Activated CD4-positive, alpha-beta memory T cell treated with anti-CD3 and anti-CD28 coated beads for 36 hours (primary cell): ENCODE data around the gene AP4M1. TPM values are rescaled to one million over a fixed set of nuclear protein-coding genes. Genes with fewer than 3 reads are reported as not detected.

Experiments
- CTCF ChIA-PET: fragments of 350-600 bp; sonication (Branson Sonifier 250); formaldehyde crosslinking; loops from one replicate; lab custom pipeline; 2021; ENCODE audit warnings: antibody characterized with exemption, inconsistent platforms; lab: Charles Lee
- POLR2A ChIA-PET: fragments of 350-600 bp; sonication (Branson Sonifier 250); formaldehyde crosslinking; loops from one replicate; lab custom pipeline; 2021; ENCODE audit warnings: antibody characterized with exemption; lab: Charles Lee
- DNase-seq: peaks from one replicate; pipeline ENCODE4 v3.0.0-alpha.2; 2020
- H3K27ac Mint-ChIP-seq: one replicate; pipeline ENCODE4 v1.8.0; 2021; ENCODE audit warnings: mixed read lengths
- H3K27me3 Mint-ChIP-seq: one replicate; pipeline ENCODE4 v1.8.0; 2021; ENCODE audit warnings: mixed read lengths
- H3K36me3 Mint-ChIP-seq: one replicate; pipeline ENCODE4 v1.8.0; 2021; ENCODE audit warnings: mixed read lengths
- H3K4me1 Mint-ChIP-seq: one replicate; pipeline ENCODE4 v1.8.0; 2021; ENCODE audit warnings: low read depth, mixed read lengths
- H3K4me3 Mint-ChIP-seq: one replicate; pipeline ENCODE4 v1.8.0; 2021; ENCODE audit warnings: mild to moderate bottlenecking, mixed read lengths
- H3K9me3 Mint-ChIP-seq: one replicate; pipeline ENCODE4 v1.8.0; 2021; ENCODE audit warnings: mixed read lengths
- intact Hi-C: fragments of 100-400 bp; cut with micrococcal nuclease; formaldehyde crosslinking; loops from one replicate; pipeline ENCODE4 v1.15.1; 2023
- total RNA-seq, 2 experiments: library from RNA; stranded (reverse); gene quantifications; one replicate each; pipeline ENCODE4 v1.2.3, GENCODE V29; 2021

AP4M1 gene
- total RNA-seq, 2 experiments from 2014 or later, result 11.3 to 12.2 TPM

DNA sequence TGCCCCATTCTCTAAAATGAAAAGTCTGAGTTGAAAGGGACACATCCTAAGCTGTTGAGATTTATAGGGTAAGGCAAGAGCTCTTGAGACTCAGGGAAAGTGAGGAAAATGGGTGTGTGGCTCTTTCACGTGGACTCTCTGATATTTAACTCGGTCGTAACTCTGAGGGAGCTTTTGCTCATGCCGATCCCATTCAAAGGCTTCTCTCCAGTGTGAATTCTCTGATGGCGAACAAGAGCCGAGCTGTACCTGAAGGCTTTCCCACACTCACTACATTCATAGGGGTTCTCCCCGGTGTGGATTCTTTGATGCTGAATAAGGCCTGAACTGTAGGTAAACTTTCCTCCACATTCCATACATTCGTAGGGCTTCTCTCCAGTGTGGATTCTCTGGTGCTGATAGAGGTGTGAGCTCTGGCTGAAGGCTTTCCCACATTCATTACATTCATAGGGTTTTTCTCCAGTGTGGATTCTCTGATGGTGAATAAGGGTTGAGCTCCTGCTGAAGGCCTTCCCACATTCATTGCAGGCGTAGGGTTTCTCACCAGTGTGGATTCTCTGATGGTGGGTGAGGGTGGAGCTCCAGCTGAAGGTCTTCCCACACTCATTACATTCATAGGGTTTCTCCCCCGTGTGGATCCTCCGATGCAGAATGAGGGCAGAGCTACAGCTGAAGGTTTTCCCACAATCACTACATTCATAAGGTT is 30.3 kb upstream of the AP4M1 start:
- Mint-ChIP-seq H3K4me3 (no peak overlapping the region), H3K9me3 (peaks cover 37% of the 10 kb centered on the region), H3K4me1 (no peaks in the 10 kb centered on the region), H3K27ac (no peak overlapping the region), H3K27me3 (no peaks in the 10 kb centered on the region), H3K36me3 (peaks cover 65% of the 10 kb centered on the region)
- ChIA-PET POLR2A (interaction anchor here (1.1 to 1.3 kb wide), 2 partner anchors 19 to 31 kb away, joined by 5 to 9 read pairs; partner anchors contain the start of gene AP4M1), CTCF (interaction anchor here (0.9 to 1.1 kb wide), 2 partner anchors 61 to 77 kb away, joined by 3 read pairs; no protein-coding TSS in a partner anchor)
- intact Hi-C loops, result no loop called here
- no peak for DNase-seq

DNA sequence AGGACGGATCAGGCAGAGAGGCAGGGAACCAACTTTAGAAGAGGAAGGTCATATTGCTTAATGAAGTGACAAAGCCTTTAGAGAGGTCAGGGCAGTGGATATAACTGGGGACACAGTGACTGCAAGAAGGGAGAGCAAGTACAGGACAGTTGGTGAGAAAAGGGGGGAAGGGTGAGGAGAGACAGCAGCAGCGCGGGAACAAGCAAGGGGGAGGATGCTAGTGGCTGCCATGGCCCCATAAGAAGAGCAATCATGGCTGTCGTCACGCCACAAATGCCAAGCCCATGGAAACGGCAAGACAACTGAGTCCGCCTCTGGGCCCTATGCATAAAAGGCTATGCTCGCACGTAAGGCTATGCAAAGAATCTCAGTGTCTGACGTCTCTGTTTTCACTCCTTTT is 29.0 kb upstream of the AP4M1 start:
- DNase-seq, result no peak
- intact Hi-C loops, result no loop called here
- Mint-ChIP-seq H3K27ac (no peak overlapping the region), H3K4me3 (no peak overlapping the region), H3K9me3 (peaks cover 37% of the 10 kb centered on the region), H3K36me3 (peaks cover 75% of the 10 kb centered on the region), H3K27me3 (no peaks in the 10 kb centered on the region), H3K4me1 (no peaks in the 10 kb centered on the region)
- POLR2A ChIA-PET, result interaction anchor here (0.7 to 1.3 kb wide), 2 partner anchors 9 to 18 kb away, joined by 3 to 9 read pairs; no protein-coding TSS in a partner anchor
- CTCF ChIA-PET, result no interaction called here

DNA sequence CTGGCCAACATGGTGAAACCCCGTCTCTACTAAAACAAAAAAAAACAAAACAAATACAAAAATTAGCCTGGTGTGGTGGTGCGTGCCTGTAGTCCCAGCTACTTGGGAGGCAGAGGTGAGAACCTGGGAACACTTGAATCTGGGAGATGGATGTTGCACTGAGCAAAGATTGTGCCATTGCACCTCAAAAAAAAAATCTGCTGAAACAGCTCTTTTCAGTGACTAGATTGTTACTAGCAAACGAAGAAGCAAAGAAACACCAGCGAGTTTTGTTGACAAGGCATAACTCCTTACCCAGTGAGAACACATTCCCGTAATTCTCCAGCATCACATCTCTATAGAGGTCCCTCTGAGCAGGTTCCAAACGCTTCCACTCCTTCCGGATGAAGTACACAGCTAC is 26.6 kb upstream of the AP4M1 start:
- H3K4me1 Mint-ChIP-seq, result peaks cover 10% of the 10 kb centered on the region
- H3K36me3 Mint-ChIP-seq, result peaks cover 75% of the 10 kb centered on the region
- H3K27ac Mint-ChIP-seq, result no peak overlapping the region
- no peak overlapping the region for H3K4me3 Mint-ChIP-seq
- no peak for DNase-seq
- H3K27me3 Mint-ChIP-seq, result no peaks in the 10 kb centered on the region
- peaks cover 33% of the 10 kb centered on the region for H3K9me3 Mint-ChIP-seq
- POLR2A ChIA-PET, result no interaction called here
- CTCF ChIA-PET, result interaction anchor here (0.6 to 1.0 kb wide), 2 partner anchors 20 to 83 kb away, joined by 3 to 5 read pairs; no protein-coding TSS in a partner anchor
- intact Hi-C loops, result no loop called here

DNA sequence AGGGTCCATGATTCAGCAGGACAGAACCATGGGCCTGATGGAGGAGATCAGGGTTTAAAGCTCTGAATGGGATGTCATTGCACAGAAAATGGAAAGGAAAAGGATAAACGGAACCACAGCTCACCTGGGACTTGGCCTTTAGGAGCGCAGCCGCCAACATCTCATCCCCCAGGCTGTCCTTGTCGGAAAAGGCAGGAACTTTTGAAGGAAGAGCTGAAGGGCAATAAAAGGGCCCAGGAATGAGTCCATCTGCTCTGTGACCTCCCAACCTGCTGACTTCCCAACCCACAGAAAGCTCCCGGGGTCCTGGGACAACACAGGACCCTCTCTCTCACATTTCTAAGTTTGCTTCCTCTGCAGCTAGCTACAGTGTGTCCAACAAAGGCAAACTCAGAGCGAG is 26.0 kb upstream of the AP4M1 start:
- Mint-ChIP-seq H3K27ac (no peak overlapping the region), H3K27me3 (no peaks in the 10 kb centered on the region), H3K4me3 (no peak overlapping the region), H3K4me1 (peaks cover 15% of the 10 kb centered on the region), H3K36me3 (peaks cover 69% of the 10 kb centered on the region), H3K9me3 (peaks cover 29% of the 10 kb centered on the region)
- ChIA-PET CTCF (interaction anchor here (0.6 to 1.0 kb wide), 2 partner anchors 84 to 621 kb away, joined by 4 to 5 read pairs; no protein-coding TSS in a partner anchor), POLR2A (interaction anchor here (0.6 to 0.7 kb wide), 2 partner anchors 14 to 26 kb away, joined by 6 to 7 read pairs; partner anchors contain the start of genes AP4M1 and MCM7)
- DNase-seq, result no peak
- intact Hi-C loops, result no loop called here

DNA sequence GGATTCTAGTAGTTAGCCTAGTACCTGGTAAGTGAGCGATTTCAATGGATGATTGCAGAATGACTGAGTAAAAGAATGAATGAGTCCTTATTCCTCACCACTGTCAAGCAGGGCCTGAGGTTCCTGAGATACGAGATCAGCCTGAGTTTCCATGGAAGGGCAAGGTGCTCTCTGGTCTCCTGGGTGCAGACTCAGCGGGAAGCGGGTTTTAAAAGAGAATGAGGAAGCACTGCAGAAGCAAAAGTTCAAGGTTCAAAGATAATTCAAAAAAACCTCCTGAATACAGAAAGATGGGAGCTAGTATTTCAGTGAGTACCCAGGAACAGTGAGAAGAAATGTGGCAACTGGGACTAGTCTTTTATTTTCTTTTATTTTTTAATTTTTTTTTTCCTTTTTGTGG is 24.2 kb upstream of the AP4M1 start:
- Mint-ChIP-seq H3K27ac (no peak overlapping the region), H3K27me3 (no peaks in the 10 kb centered on the region), H3K9me3 (peaks cover 11% of the 10 kb centered on the region), H3K4me1 (peaks cover 23% of the 10 kb centered on the region), H3K4me3 (no peak overlapping the region), H3K36me3 (peaks cover 58% of the 10 kb centered on the region)
- intact Hi-C loops, result no loop called here
- ChIA-PET CTCF (no interaction called here), POLR2A (no interaction called here)
- no peak for DNase-seq

DNA sequence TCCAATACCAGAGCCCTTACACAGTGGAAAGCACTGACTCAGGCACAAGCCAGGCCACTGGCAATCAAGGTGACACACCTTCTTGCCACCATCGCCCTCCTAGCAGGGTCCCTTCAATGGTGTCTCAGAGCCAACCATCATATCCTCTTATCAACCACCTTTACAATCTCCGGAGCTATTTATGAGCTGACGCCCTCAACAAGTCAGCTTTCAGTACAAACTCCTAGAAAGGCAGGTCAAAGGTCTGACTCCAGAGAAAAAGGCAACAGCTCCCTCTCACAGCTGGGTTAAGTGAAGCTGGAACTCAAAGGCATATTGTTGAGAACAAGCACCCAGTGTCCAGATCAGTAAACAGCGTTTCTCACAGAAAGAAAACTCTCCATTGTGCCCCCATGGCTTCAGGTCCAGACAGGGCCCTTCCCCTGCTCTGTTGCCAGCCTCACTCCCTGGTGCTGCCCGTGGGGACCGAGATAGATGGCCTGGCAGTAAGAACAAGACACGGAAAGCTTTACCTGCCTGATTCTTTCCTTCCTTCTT is 22.4 kb upstream of the AP4M1 start:
- ChIA-PET CTCF (interaction anchor here (0.7 to 1.1 kb wide), 3 partner anchors 12 to 166 kb away, joined by 3 read pairs; no protein-coding TSS in a partner anchor), POLR2A (no interaction called here)
- Mint-ChIP-seq H3K36me3 (peaks cover 40% of the 10 kb centered on the region), H3K4me1 (peaks cover 29% of the 10 kb centered on the region), H3K27me3 (no peaks in the 10 kb centered on the region), H3K27ac (no peak overlapping the region), H3K4me3 (no peak overlapping the region), H3K9me3 (no peaks in the 10 kb centered on the region)
- intact Hi-C loops, result no loop called here
- no peak for DNase-seq

DNA sequence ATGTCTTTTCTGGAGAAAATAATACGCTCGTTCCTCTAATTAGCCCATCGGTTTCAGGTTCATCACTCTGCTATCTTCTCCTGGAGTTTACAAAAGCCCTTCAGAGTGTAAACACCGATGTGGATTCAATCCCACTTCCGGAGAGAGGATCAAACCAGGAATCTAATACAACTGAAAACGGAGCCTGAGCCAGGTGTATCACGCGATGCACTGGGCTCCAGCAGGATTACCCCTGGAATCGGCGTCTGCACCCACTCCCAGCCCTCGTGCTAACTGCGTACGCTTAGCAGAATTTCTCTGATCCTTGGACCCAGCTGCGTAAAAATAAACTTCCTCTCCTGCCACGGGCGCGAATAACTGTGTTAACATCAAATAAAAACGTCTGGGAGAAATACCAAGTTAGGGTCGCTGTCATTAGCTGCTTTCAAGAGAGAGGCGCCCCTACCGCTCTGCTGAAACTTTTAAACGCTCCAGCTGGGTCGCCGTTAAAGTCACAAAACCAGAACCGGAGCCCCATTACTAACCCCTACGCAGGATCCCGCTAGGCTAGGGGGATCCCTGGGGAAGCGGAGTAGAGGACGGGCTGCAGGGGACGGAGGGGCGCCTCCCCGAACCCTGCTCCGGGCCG is 20.4 kb upstream of the AP4M1 start:
- Mint-ChIP-seq H3K27ac (peak overlapping the region; percentile 73), H3K4me3 (peak overlapping the region; percentile 83), H3K27me3 (no peaks in the 10 kb centered on the region), H3K36me3 (peaks cover 22% of the 10 kb centered on the region), H3K4me1 (peaks cover 29% of the 10 kb centered on the region), H3K9me3 (no peaks in the 10 kb centered on the region)
- intact Hi-C loops, result loop anchor here (1.0 to 10.0 kb wide), 7 partner anchors 20 to 576 kb away; partner anchors contain the start of genes AP4M1, MCM7, TRIM4 and ZKSCAN1
- ChIA-PET CTCF (interaction anchor here (0.6 to 1.9 kb wide), 6 partner anchors 9 to 624 kb away, joined by 3 to 5 read pairs (median 3); partner anchors contain the start of gene TRIM4), POLR2A (interaction anchor here (0.8 kb wide), 1 partner anchor 9 kb away, joined by 3 read pairs; no protein-coding TSS in a partner anchor)
- peak; percentile 17 for DNase-seq

DNA sequence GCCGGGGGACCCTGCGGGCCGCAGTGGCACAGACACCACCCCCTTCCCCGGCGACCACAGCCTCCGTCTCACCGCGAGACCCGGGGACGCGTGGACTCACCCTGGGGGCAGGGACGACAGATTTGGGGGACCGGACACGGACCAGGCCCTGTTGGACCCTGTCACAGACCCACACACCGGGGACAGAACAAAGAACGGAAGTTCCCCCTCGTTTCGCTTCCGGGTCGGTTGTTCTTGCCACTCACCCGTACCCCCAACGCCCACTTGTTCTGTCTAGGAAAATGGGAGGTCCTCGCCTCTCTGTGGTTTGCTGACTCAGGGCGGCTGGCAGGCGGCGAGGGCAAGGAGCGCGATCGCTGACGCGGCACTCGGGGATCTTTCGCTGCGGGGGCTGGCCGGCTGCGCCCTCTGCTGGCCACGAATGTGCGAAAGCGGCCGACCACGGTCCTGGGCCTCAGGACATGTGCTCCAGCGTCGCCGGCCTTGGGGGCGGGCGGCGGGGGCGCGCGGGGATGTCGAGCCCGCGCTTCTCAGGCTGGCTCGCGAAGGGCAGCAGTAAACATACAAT is 19.8 kb upstream of the AP4M1 start, which contains the start of gene ZNF3:
Gene ZNF3, minus strand, starts transcription at position 189 of the 568 bp plus-strand sequence. CDS start 4,366 bp downstream, outside the sequence.
- Mint-ChIP-seq H3K27ac (peak within 1 kb of the TSS; percentile 85), H3K9me3 (no peaks in the 10 kb centered on the region)
- CTCF ChIA-PET, result interaction anchor here (0.8 to 1.9 kb wide), 7 partner anchors 9 to 326 kb away, joined by 3 to 8 read pairs (median 5); partner anchors contain the start of genes AP4M1, MCM7, TRIM4 and ZKSCAN1

DNA sequence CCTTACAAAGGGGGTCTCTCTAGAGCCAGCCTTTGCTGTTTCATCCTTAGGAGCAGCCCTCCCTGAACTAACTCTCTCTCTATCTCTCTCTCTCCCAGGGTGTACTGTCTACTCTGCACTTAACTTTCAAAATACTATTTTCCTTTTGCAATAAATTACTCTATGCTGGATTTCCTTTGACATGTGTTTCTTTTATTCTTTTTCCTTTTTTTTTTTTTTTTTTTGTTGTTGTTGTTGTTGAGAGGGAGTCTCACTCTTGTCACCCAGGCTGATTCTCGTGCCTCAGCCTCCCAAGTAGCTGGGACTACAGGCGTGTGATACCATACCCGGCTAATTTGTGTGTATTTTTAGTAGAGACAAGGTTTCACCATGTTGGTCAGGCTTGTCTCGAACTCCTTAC is 18.5 kb upstream of the AP4M1 start:
- H3K27ac Mint-ChIP-seq, result peak overlapping the region; percentile 85
- peaks cover 36% of the 10 kb centered on the region for H3K4me1 Mint-ChIP-seq
- ChIA-PET CTCF (interaction anchor here (0.9 to 1.5 kb wide), 10 partner anchors 12 to 452 kb away, joined by 3 to 8 read pairs (median 3); partner anchors contain the start of genes AP4M1, MCM7, ZKSCAN1 and ZSCAN21), POLR2A (interaction anchor here (1.1 to 1.4 kb wide), 3 partner anchors 18 to 68 kb away, joined by 3 to 17 read pairs (median 4); partner anchors contain the start of genes AP4M1, MCM7 and ZSCAN21)
- DNase-seq, result no peak
- H3K9me3 Mint-ChIP-seq, result no peaks in the 10 kb centered on the region
- H3K4me3 Mint-ChIP-seq, result peak overlapping the region; percentile 83
- H3K27me3 Mint-ChIP-seq, result no peaks in the 10 kb centered on the region
- intact Hi-C loops, result loop anchor here (10.0 kb wide), 1 partner anchor 578 kb away; the partner anchor contains the start of genes ZKSCAN5 and ZNF394
- H3K36me3 Mint-ChIP-seq, result peaks cover 11% of the 10 kb centered on the region

More for the DNA sequence above, 19.8 kb upstream of the AP4M1 start, which contains the start of gene ZNF3:
- peak; percentile 99 for DNase-seq
- Mint-ChIP-seq H3K4me1 (peaks cover 29% of the 10 kb centered on the region), H3K4me3 (peak within 1 kb of the TSS; percentile 83), H3K27me3 (no peaks in the 10 kb centered on the region), H3K36me3 (peaks cover 16% of the 10 kb centered on the region)
- POLR2A ChIA-PET, result interaction anchor here (0.8 to 1.4 kb wide), 4 partner anchors 10 to 67 kb away, joined by 3 to 17 read pairs (median 4); partner anchors contain the start of genes AP4M1, MCM7 and ZSCAN21
- intact Hi-C loops, result loop anchor here (1.0 to 10.0 kb wide), 7 partner anchors 20 to 577 kb away; partner anchors contain the start of genes AP4M1, MCM7, TRIM4 and ZKSCAN1

DNA sequence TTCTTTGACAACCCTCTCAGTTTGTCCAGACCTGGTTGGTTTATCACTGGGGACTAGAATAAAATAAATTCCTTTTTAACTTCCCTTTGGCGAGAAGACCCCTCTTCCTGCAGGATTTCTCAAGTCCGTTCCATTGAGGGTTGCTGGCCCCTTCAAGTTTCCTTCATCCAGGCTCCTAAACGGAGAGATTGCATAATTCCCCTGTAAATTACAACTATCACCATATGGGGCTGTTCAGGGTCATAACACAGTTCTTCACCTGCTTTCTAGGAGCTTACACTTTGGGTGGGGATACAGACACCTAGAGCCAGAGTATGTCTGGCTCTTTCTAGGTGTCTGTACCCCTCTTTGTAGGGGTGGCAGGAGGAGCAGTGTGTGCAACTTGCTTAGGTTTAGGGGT is 15.9 kb upstream of the AP4M1 start:
- Mint-ChIP-seq H3K36me3 (peaks cover 12% of the 10 kb centered on the region), H3K9me3 (no peaks in the 10 kb centered on the region), H3K4me1 (peaks cover 39% of the 10 kb centered on the region), H3K4me3 (no peak overlapping the region), H3K27ac (no peak overlapping the region), H3K27me3 (no peaks in the 10 kb centered on the region)
- ChIA-PET CTCF (no interaction called here), POLR2A (no interaction called here)
- DNase-seq, result no peak
- intact Hi-C loops, result loop anchor here (10.0 kb wide), 1 partner anchor 581 kb away; the partner anchor contains the start of genes ZKSCAN5 and ZNF394
